Body of pancreas (tissue), 4 donors: ENCODE results near the gene KLHDC2.

Source experiments
- POLR2A ChIP-seq, 3 donors: fragments of 450-650 bp; IDR thresholded peaks; one replicate each; pipeline ENCODE4 v1.6.1; 2016; ENCODE audit warnings: antibody characterized with exemption in 3 of 3, mild to moderate bottlenecking in 2 of 3
- TF ChIP-seq, protein P1 (sequence below), 7 experiments: fragments of 450-650 bp in 4 of 7; fragments of 200-600 bp in 3 of 7; sonication (generic) in 3 of 7; IDR thresholded peaks; one replicate each; pipeline ENCODE4 v1.5.1; 2016 to 2019; ENCODE audit warnings: antibody characterized with exemption in 7 of 7

DNA sequence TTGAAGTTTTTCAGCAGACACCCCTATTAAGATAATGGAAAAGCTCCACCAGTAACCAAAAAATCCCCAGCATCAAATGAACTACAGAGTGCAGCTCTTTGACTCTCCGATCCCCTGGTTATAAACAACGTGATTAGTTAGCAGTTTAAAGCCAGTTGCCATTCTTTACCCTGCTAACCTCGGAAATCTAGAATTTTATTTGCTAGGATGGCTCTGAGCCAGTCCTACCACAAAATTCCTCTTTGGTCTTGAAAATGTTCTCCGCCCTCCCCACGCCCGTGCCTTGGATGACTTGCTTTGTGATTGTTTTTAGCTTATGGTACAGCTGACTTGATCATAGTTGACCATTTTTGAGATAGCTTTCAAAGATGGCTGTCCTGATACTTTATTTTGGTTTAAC, 1.2 kb downstream of the KLHDC2 start:
- TF ChIP-seq, protein P1, sequence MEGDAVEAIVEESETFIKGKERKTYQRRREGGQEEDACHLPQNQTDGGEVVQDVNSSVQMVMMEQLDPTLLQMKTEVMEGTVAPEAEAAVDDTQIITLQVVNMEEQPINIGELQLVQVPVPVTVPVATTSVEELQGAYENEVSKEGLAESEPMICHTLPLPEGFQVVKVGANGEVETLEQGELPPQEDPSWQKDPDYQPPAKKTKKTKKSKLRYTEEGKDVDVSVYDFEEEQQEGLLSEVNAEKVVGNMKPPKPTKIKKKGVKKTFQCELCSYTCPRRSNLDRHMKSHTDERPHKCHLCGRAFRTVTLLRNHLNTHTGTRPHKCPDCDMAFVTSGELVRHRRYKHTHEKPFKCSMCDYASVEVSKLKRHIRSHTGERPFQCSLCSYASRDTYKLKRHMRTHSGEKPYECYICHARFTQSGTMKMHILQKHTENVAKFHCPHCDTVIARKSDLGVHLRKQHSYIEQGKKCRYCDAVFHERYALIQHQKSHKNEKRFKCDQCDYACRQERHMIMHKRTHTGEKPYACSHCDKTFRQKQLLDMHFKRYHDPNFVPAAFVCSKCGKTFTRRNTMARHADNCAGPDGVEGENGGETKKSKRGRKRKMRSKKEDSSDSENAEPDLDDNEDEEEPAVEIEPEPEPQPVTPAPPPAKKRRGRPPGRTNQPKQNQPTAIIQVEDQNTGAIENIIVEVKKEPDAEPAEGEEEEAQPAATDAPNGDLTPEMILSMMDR (IDR thresholded peaks at IDR 0.05): no peak
- TF ChIP-seq POLR2A (IDR thresholded peaks at IDR 0.05): no peak
